Hematopoietic multipotent progenitor cell treated with erythropoietin and hydrocortisone succinate and interleukin-3 and kit ligand, for 8 days (in vitro differentiated cells): ENCODE results near the gene EXOSC2.

Source experiments
- DNase-seq: peaks from one replicate; pipeline ENCODE4 v3.0.0-alpha.2; 2015

EXOSC2 gene, protein sequence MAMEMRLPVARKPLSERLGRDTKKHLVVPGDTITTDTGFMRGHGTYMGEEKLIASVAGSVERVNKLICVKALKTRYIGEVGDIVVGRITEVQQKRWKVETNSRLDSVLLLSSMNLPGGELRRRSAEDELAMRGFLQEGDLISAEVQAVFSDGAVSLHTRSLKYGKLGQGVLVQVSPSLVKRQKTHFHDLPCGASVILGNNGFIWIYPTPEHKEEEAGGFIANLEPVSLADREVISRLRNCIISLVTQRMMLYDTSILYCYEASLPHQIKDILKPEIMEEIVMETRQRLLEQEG

DNA sequence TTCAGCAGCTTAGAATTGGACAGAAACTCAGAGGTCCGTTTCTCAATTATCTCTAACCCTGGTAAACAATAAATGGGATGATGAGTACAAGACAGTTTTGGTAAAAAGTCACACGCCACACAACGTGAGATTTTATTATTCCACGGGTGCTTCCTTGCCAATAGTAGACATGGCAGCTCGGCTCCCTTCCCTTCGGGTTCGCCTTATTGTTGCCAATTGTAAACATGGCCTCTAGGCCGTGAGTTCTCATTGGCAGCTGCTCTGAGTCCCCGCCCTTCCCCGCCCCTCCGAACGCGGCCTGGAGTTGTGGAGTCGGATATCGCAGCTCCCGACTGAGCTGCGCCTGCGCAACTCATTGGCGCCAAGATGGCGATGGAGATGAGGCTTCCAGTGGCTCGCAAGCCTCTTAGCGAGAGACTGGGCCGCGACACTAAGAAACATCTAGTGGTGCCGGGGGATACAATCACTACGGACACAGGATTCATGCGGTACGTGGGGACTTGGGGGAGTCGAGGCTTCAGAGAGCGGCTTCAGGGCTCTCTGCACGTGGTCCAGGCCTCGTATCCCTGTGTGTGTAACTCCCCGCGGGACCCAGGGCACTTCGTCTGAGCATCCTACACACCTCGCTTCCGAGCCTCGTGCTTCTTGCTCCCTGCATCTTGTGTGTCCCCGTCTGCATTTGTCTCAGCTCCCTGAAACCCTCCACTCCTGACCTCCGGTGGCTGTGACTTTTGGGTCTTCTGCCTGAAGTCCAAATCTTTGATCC, at the start of gene EXOSC2:
Gene EXOSC2, plus strand, starts transcription at position 355 of the 766 bp plus-strand sequence. Its CDS starts 12 bp downstream, at position 367.
- peak; percentile 99 for DNase-seq

- DNase-seq: no peak
These were observed 42.4 kb upstream of the EXOSC2 start for GRCh38 chr9:130651221-130651620.

GRCh38 chr9:130651752-130652151, 41.8 kb upstream of the EXOSC2 start:
- no peak for DNase-seq

DNA sequence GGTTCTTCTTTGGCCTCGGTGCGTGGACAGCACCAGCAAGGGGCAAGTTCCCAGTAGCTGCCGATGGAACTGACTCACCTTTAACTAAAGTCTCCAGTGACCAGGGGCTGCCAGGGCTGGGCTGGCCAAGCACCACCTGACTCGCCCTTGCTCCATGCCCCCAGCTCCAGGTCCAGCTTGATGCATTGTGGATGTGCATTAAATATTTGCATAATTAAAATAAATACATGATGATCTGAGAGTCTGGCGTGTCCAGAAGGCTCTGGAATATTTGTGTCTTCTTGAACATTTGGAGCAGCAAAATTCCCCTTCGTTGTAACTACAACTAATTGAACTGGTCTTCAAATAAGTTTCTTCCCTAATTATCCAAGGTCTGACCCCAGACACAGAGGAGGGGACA, 38.7 kb upstream of the EXOSC2 start:
- DNase-seq: no peak

DNA sequence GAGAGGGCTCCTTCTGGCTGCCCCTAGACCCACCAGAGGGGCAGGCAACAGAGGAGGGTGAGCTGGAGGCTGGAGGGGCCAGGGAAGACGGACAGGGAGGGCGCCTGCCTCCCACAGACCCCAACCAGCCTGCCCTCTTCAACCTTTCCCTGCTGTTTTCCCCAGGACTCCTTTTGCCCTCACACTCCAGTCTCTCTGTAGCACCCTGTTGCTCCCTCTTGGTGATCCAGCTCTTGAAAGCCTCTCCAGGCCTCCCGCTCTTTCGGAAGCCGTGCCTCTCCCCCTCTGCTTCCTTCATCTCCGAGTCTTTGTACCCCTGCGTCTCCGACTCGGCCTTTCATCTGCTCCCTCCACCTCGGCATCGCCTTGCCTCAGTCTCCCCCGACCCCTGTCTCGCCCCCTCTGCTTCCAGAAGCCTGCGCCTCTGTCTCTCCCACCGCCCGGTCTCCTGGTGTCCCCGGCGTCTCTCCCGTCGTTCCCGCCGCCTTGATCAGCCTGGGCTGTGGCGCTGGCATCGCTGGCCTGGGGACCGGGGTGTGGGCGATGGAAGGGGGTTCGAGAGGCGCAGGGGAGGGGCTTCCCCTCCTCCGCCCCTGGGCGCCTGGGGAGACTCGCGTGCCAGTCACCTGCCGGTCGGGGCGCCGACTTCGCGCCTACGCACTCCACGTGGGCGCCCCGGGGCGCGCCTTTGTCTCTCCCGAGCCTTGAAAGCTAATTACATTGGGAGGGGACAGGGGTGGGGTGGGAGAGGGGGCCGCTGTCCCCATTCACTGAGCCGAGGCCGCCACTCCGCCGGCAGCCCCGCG, 34.5 kb upstream of the EXOSC2 start:
- no peak for DNase-seq

DNA sequence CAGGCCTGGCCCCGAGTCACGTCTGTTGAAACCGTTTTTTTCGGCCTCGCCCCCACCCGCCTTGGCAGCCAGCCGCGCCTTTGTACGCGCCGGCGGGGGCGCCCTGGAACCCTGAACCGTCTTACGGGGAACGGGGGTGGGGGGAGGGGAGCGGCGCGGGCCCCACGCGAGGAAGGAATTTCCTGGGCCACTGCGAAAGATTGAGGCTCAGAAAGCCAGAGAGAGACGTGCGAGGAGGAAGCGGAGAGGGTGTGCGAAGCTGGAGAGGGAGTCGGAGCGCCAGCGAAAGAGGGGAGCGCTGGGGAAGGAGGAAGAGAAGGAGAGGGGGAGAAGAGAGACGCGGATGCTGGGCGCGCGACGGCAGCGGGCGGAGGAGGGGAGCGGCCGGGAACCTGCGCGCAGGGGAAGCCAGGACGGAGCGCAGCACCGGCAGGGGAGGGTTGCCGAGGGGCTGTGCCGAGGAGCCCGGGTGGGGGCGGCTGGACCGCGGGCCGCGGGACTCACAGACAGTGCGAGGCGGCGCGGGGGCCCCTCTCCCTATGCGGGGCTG, 33.8 kb upstream of the EXOSC2 start:
- no peak for DNase-seq

- no peak for DNase-seq
These were observed 33.3 kb upstream of the EXOSC2 start for GRCh38 chr9:130660326-130660682.

DNA sequence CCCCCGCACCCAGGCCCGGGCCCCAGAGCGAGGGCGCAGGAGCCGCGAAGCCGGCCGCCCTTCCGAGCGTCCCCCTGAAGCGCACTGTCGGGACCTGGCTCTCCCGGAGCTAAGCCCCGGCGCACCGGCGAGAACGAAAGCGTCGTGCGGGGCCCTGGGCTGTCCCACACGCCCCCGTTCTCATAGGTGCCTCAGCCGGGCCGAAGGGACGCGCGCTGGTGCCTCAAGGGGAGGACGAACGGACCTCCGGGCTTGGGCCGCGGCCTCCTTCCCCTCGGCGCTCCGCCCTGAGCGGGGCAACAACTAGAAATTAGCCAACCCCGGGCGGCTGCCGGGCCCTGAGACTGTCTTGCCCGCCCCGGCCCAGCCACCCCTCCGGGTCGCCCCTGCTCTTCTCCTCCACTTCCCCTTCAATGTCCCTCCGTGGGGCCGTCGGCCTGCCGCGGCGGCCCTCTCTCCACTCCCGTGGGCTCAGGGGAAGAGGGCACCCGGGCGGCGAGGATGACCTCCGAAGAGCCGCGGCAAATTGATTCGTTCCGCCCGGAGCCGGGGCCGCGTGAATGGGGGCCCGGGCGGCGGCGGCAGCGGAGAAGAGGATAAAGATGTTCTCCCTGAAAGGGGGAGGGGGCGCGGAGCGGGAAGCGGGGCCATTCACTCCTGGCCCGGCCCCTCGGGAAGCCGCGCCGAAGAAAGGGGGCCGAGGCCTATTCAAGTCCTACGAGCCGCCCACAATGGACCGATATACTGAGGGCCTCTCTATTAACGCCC, 32.7 kb upstream of the EXOSC2 start:
- no peak for DNase-seq

- no peak for DNase-seq
These were observed 32.0 kb upstream of the EXOSC2 start for GRCh38 chr9:130661451-130662098.

- DNase-seq: no peak
These were observed 31.2 kb upstream of the EXOSC2 start for GRCh38 chr9:130662099-130662969.

DNA sequence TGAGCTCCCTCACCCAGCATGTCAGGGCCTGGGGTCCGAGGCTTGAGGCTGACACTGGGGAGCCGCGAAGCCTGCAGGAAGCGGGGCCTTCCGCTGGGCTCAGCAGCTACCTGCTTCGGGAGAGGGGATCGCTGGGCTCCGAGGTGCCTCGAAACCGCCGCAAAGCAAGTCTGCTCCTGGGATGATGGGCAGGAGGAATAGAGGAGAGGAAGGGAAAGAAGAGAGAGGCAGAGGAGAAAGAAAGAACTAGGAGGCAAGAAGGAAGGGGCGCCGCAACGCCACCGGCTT, 30.7 kb upstream of the EXOSC2 start:
- DNase-seq: no peak

GRCh38 chr9:130663258-130663976, 30.2 kb upstream of the EXOSC2 start:
- no peak for DNase-seq

- no peak for DNase-seq
These were observed 29.7 kb upstream of the EXOSC2 start for GRCh38 chr9:130663977-130664250.

DNA sequence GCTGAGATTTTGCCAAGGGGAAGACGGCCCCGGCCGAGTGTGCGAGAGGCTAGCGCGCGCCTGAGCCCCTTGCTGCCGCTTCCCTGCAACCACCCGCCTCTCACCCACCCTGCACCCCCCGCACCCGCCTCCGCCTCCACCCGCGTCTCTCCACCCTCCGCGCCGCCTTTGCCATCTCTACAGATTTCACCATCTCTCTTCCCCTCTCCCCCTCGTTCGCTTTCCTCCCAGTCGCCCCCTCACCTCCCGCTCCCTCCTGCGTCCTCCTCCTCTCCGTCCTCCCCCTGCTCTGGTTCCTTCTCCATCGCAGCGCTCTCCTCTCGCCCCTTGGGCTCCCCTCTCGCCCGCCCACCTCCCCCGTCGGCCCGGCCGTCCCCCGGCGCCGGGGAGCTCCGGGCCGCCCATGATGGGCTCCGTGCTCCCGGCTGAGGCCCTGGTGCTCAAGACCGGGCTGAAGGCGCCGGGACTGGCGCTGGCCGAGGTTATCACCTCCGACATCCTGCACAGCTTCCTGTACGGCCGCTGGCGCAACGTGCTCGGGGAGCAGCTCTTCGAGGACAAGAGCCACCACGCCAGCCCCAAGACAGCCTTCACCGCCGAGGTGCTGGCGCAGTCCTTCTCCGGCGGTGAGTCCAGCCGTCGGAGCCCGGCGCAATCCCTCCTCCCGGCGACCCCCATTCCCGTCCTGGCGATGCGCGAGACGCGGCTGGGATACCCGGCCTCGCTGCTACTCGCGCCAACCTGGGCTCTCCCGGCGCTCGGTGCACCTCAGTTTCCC, 29.1 kb upstream of the EXOSC2 start, which contains the start of gene PRDM12:
Gene PRDM12, plus strand, starts transcription at position 344 of the 778 bp plus-strand sequence. Its CDS starts 60 bp downstream, at position 404.
- peak; percentile 8 for DNase-seq

DNA sequence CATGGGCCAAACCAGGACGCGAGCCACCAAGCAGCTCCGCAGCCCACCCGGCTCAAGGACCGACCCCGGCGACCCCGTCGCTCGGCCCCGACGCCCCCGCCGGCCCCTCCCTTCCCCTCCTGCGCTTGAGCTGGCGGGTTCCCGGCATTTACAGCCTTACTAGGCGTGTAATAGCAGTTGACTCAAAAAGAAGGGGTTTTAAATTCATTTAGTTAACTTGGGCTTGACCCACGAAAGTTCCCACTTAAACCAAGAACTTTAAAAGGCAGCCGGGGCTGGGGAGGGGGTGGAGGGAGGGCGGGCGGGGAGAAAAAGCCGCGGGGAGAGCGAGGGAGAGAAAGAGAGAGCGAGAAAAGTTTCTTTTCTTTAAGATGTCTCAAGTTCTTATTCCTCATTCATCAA, 28.6 kb upstream of the EXOSC2 start:
- DNase-seq: no peak

DNA sequence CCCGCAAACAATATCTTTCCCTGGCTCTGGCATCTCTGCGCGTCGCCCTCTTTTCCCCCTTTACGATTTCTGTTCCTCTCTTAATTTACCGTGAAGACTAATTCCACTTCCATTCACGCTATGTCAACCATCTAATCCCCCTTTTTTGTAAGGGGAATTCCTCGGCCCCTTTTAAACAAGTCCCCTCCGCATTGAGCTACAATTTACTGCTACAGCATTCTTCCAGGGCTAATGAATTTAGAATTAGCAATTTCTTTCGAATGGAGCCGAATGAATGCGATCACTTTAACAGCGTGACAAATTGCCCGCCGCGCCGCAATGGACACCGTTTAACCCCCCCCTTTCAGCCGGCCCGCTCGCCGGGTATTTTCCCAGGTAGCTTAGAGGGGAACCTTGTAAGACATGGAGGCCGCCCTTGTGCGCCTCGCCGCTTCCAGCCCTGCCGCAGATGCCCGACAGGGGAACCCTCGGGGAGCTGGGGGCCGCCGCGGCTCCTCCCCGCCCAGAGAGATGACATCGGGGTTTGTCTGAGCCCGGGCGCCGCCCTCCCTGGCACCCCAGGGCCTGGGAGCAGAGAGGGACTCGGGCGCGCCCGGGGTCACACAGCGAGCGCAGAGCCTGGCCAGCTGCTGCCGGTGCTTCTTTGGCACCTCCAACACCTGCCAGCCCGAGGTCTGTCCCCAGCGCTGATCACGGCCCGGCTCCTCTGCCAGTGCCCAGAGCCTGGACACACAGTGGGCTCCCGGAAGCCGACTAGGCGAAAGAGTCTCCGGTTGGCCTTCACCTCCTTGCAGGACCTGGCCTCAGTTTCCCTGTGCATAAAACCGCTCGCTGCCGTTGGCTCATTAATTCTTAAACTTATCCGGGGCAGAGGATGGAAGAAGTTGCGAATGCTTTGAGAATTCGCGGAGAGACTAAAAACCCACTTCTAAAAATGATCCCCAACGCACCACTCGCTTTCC, 27.9 kb upstream of the EXOSC2 start:
- DNase-seq: peak; percentile 27

GRCh38 chr9:130666393-130667119, 27.0 kb upstream of the EXOSC2 start:
- DNase-seq: no peak

DNA sequence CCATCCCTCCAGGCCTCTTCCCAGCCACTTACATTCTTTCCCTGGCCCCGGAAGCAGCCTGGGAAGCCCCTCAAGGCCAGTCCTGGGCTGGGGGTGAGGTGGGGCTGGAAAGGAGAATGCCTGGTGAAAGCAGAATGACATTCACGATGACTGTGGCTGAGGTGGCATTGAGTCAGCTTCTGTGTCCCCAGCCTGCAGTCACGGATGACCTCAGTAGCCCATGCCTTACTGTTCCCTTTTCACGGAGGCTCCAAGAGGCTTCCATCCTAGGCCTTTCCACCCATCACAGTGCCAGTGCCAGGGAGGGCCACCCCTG, 26.5 kb upstream of the EXOSC2 start:
- DNase-seq: no peak
